ENCODE data around the gene LDLRAD2. TPM values are rescaled to one million over a fixed set of nuclear protein-coding genes. Genes with fewer than 3 reads are reported as not detected.

The LDLRAD2 gene
- total RNA-seq, 2 donors from 2014 or later, result not detected

- peaks cover 0 to 24% of the 10 kb centered on the region in 2 donors for H3K4me1 ChIP-seq
- no peak overlapping the region for H3K27ac ChIP-seq
- peaks cover 80% of the 10 kb centered on the region for H3K36me3 ChIP-seq
These were observed 54.6 kb downstream of the LDLRAD2 start for GRCh38 chr1:21866707-21867043.

GRCh38 chr1:21867451-21867996 is 55.5 kb downstream of the LDLRAD2 start:
- TF ChIP-seq CTCF (IDR thresholded peaks at IDR 0.05), result no peak
- DNase-seq (ENCODE audit: low spot score), result no peak
- no peak overlapping the region for H3K27ac ChIP-seq
- H3K27me3 ChIP-seq, result no peaks in the 10 kb centered on the region
- H3K36me3 ChIP-seq, result peaks cover 83% of the 10 kb centered on the region
- H3K4me1 ChIP-seq, result peaks cover 0 to 24% of the 10 kb centered on the region in 2 donors
- no peaks in the 10 kb centered on the region for H3K9me3 ChIP-seq
- H3K4me3 ChIP-seq, result no peak overlapping the region

More at GRCh38 chr1:21866707-21867043, 54.6 kb downstream of the LDLRAD2 start:
- H3K4me3 ChIP-seq, result no peak overlapping the region
- DNase-seq (ENCODE audit: low spot score), result no peak
- no peaks in the 10 kb centered on the region for H3K9me3 ChIP-seq
- TF ChIP-seq CTCF (IDR thresholded peaks at IDR 0.05), result no peak
- no peaks in the 10 kb centered on the region for H3K27me3 ChIP-seq

GRCh38 chr1:21868482-21868881 is 56.4 kb downstream of the LDLRAD2 start:
- TF ChIP-seq CTCF (IDR thresholded peaks at IDR 0.05), result no peak
- DNase-seq (ENCODE audit: low spot score), result no peak
- H3K27me3 ChIP-seq, result no peaks in the 10 kb centered on the region
- peaks cover 0 to 24% of the 10 kb centered on the region in 2 donors for H3K4me1 ChIP-seq
- H3K9me3 ChIP-seq, result no peaks in the 10 kb centered on the region
- peaks cover 87% of the 10 kb centered on the region for H3K36me3 ChIP-seq
- peak overlapping the region in 1 of 2 donors; percentile 78 for H3K27ac ChIP-seq
- no peak overlapping the region for H3K4me3 ChIP-seq

GRCh38 chr1:21868941-21869454 is 56.9 kb downstream of the LDLRAD2 start:
- peak overlapping the region; percentile 70 to 78 for H3K27ac ChIP-seq
- H3K4me1 ChIP-seq, result peaks cover 0 to 24% of the 10 kb centered on the region in 2 donors
- TF ChIP-seq CTCF (IDR thresholded peaks at IDR 0.05), result no peak

GRCh38 chr1:21869620-21870121 is 57.6 kb downstream of the LDLRAD2 start:
- no peak overlapping the region for H3K4me3 ChIP-seq
- H3K27ac ChIP-seq, result peak overlapping the region; percentile 70 to 78
- no peaks in the 10 kb centered on the region for H3K27me3 ChIP-seq
- H3K36me3 ChIP-seq, result peaks cover 87% of the 10 kb centered on the region
- peaks cover 0 to 24% of the 10 kb centered on the region in 2 donors for H3K4me1 ChIP-seq
- no peaks in the 10 kb centered on the region for H3K9me3 ChIP-seq
- peak; percentile 92 for DNase-seq (ENCODE audit: low spot score)
- TF ChIP-seq CTCF (IDR thresholded peaks at IDR 0.05), result no peak

More at GRCh38 chr1:21868941-21869454, 56.9 kb downstream of the LDLRAD2 start:
- Histone ChIP-seq H3K36me3 (peaks cover 87% of the 10 kb centered on the region), H3K9me3 (no peaks in the 10 kb centered on the region), H3K27me3 (no peaks in the 10 kb centered on the region), H3K4me3 (no peak overlapping the region)
- no peak for DNase-seq (ENCODE audit: low spot score)

Data from right atrium auricular region (tissue), 2 donors.